Duodenal mucosa (tissue), 2 donors: ENCODE results near the gene CDIPT.
"Not testable (repeated sequence)": the region's sequence is repeated elsewhere in the genome, so short reads cannot be mapped to it uniquely, and the experiment has no call there.

ENCODE experiments used
- H3K27ac ChIP-seq: one replicate; pipeline ENCODE4 v1.7.0; 2013; ENCODE audit warnings: low read depth, low read length
- H3K27me3 ChIP-seq, 2 donors: one replicate each; pipeline ENCODE4 v1.7.0; 2013; ENCODE audit warnings: low read length in 2 of 2, control low read depth in 1 of 2; ENCODE audit not compliant: insufficient read depth in 2 of 2, control insufficient read depth in 1 of 2
- H3K36me3 ChIP-seq, 2 donors: one replicate each; pipeline ENCODE4 v1.7.0; 2013; ENCODE audit warnings: low read length in 2 of 2, control low read depth in 1 of 2; ENCODE audit not compliant: insufficient read depth in 2 of 2, control insufficient read depth in 1 of 2
- H3K4me1 ChIP-seq, 2 donors: one replicate each; pipeline ENCODE4 v1.7.0; 2013; ENCODE audit warnings: low read length in 2 of 2, control low read depth in 1 of 2; ENCODE audit not compliant: insufficient read depth in 2 of 2, control insufficient read depth in 1 of 2
- H3K4me3 ChIP-seq, 2 donors: one replicate each; pipeline ENCODE4 v1.7.0; 2013; ENCODE audit warnings: low read length in 2 of 2, low read depth in 1 of 2
- H3K9ac ChIP-seq, 2 donors: one replicate each; pipeline ENCODE4 v1.7.0; 2013; ENCODE audit warnings: low read length in 2 of 2, low read depth in 1 of 2
- H3K9me3 ChIP-seq, 2 donors: one replicate each; pipeline ENCODE4 v1.7.0; 2013; ENCODE audit warnings: low read length in 2 of 2, control low read depth in 1 of 2; ENCODE audit not compliant: control insufficient read depth in 1 of 2

CDIPT gene

DNA sequence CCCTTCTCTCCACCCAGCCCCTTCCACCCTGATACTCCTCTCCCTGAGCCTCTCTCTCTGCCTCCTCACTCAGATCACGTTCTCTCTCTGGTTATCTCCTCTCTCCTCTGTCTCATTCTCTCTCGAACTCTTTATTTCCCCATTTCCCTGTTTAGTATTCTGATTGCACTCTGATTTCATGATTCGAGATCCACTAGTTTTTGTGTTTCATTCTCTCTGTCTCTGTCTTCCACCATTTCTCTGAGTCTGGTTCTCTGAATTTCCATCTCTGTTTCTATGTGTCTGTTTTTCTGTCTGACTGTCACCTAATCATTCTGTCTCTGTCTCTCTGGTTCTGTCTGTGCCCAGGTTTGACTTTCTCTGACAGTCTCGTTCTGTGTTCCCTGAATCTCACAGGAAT, 34.3 kb upstream of the CDIPT start:
- no peak overlapping the region for H3K27ac ChIP-seq
- H3K9ac ChIP-seq = no peak overlapping the region
- no peaks in the 10 kb centered on the region for H3K36me3 ChIP-seq
- peaks cover 15 to 16% of the 10 kb centered on the region in 2 donors for H3K4me1 ChIP-seq
- H3K9me3 ChIP-seq = no peaks in the 10 kb centered on the region
- H3K4me3 ChIP-seq = no peak overlapping the region
- H3K27me3 ChIP-seq = peaks cover 8 to 9% of the 10 kb centered on the region in 2 donors

DNA sequence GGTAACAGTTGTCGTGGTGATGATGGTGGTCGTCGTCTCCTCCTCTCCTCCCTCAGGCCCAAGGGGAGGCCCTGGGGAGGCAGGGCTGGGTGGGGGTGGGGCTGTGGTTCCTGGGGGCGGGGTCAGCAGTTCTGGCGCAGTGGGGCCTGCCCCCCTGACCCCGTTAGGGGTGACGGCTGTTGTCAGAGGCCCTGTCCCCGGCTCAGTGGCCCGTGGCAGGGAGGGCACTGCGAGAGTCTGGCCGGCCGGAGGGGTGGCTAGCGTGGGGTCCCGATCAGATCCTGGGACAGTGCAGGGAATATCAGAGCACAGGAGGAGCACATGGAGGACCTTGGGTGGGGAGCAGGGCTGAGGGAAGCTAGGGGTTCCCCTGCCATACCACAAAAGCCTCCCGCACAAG, 33.8 kb upstream of the CDIPT start:
- Histone ChIP-seq H3K36me3 (no peaks in the 10 kb centered on the region), H3K27ac (no peak overlapping the region), H3K9me3 (no peaks in the 10 kb centered on the region), H3K4me1 (peaks cover 20 to 21% of the 10 kb centered on the region in 2 donors), H3K9ac (no peak overlapping the region), H3K27me3 (peaks cover 8 to 9% of the 10 kb centered on the region in 2 donors), H3K4me3 (no peak overlapping the region)

DNA sequence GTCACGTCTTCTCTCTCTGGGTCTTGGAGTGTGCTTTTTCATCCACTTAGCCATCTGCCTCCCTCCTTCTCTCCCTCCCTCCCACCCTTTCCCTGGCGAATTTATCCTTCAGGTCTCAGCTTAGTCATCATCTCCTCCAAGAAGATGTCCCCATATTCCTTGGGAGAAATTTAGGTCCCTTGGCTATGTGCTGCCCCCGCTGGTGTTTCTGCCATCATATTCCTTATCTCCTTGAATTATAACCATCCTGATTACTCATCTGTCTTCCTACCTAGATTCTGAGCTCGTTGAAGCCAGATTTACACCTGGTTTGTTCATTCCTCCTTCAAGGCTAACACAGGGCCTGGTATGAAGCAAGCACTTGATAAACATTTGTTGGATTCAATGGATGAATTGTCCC, 31.3 kb upstream of the CDIPT start:
- no peak overlapping the region for H3K9ac ChIP-seq
- peaks cover 8 to 9% of the 10 kb centered on the region in 2 donors for H3K27me3 ChIP-seq
- no peaks in the 10 kb centered on the region for H3K9me3 ChIP-seq
- H3K4me3 ChIP-seq = no peak overlapping the region
- no peak overlapping the region for H3K27ac ChIP-seq
- peaks cover 16 to 18% of the 10 kb centered on the region in 2 donors for H3K4me1 ChIP-seq
- H3K36me3 ChIP-seq = no peaks in the 10 kb centered on the region

DNA sequence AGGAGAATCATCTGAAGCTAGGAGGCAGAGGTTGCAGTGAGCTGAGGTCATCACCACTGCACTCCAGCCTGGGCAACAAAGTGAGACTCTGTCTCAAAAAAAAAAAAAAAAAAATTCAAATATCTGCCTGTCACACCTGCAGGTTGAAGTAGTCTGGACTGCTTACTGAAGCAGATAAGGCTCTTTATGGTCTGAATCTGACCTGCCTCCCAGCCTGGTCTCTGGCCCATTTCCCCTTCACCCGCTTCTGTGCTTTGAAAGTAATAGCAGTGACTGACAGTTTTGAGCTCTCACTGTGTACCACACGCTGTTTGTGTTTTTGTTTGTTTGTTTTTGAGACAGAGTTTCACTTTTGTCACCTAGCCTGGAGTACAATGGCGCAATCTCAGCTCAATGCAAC, 30.5 kb upstream of the CDIPT start:
- no peaks in the 10 kb centered on the region for H3K36me3 ChIP-seq
- H3K9me3 ChIP-seq = no peaks in the 10 kb centered on the region
- H3K27ac ChIP-seq = no peak overlapping the region
- H3K27me3 ChIP-seq = peaks cover 5 to 8% of the 10 kb centered on the region in 2 donors
- H3K9ac ChIP-seq = no peak overlapping the region
- peaks cover 15 to 16% of the 10 kb centered on the region in 2 donors for H3K4me1 ChIP-seq
- H3K4me3 ChIP-seq = no peak overlapping the region

DNA sequence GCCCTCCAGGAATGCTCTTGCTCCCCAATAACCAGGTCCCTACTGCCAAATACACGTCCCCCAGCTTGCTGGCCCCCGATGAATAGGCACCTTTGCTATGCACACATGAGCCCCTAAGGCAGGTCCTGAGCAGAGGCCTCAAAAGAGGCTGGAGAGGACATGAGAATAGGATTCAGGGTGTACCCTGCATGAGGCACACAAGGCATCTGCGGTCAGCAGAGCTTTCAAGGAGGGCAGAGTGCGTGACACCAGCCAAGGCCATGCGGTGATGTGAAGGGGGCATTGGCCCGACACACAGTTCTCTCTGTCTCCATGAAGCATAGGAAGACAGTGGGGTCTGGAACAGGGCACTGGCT, 29.4 kb upstream of the CDIPT start:
- no peaks in the 10 kb centered on the region for H3K36me3 ChIP-seq
- peaks cover 0 to under 1% of the 10 kb centered on the region in 2 donors for H3K27me3 ChIP-seq
- no peak overlapping the region for H3K4me3 ChIP-seq
- H3K4me1 ChIP-seq = peaks cover 14 to 16% of the 10 kb centered on the region in 2 donors
- H3K9me3 ChIP-seq = no peaks in the 10 kb centered on the region
- H3K9ac ChIP-seq = no peak overlapping the region
- H3K27ac ChIP-seq = no peak overlapping the region

DNA sequence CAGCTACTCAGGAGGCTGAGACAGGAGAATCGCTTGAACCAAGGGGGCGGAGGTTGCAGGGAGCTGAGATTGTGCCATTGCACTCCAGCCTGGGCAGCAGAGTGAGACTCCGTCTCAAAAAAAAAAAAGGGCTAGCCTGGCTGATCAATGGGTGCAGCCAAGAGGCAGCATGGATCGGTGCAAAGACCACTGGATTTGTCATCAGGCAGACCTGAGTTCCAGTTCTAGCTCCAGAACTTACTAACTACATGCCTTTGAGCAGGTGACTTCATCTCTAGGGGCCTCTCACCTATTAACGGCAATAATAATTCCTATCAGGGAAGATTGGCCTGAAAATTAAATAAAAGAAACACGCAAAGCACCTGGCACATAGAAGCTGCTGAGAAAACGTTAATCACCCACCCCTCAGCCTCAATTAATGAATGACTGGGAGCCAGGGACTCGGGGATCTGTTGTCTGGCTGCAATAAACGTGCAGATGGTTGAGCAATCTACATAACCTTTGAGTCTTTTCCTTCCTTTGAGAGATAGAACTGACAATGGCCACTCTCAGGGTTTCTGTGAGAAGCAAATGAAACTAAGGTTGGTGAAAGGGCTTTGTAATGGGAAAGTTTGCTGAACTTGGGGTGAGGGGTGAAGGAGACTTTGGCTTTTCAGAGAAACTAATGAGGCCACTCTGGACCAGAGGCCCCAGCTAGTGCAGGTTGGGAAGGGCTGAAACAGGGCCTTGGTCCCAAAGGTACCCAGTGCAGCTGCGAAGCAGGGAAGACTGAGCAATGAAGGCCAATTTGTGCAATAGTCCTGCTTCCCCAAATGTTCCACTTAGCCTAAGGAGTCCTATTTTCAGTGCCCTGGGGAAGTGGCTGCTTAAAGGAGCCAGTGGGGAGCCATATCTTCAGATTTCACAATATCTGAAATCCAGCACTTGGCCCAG, 28.8 kb upstream of the CDIPT start:
- H3K36me3 ChIP-seq = no peaks in the 10 kb centered on the region
- no peak overlapping the region for H3K4me3 ChIP-seq
- no peak overlapping the region for H3K27ac ChIP-seq
- H3K9ac ChIP-seq = no peak overlapping the region
- no peaks in the 10 kb centered on the region for H3K27me3 ChIP-seq
- H3K9me3 ChIP-seq = no peaks in the 10 kb centered on the region
- peaks cover 14 to 16% of the 10 kb centered on the region in 2 donors for H3K4me1 ChIP-seq

DNA sequence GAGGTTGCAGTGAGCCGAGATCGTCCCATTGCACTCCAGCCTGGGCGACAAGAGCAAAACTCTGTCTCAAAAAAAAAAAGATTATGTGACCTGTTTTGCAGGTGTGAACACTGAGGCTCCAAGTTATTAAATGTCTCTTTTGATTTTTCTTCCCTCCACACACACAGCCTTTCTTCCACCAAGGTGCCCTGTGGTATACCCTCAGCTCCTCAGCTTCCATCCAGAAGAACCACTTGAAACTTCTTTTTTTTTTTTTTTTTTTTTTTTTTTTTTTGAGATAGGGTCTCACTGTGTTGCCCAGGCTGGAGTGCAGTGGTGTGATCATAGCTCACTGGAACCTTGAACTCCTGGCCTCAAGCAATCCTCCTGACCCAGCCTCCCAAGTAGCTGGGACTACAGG, 26.3 kb upstream of the CDIPT start:
- not testable (repeated sequence) for H3K4me3 ChIP-seq, H3K9me3 ChIP-seq, H3K27ac ChIP-seq, H3K27me3 ChIP-seq, H3K9ac ChIP-seq, H3K36me3 ChIP-seq
- peaks cover 14 to 16% of the 10 kb centered on the region in 2 donors for H3K4me1 ChIP-seq

DNA sequence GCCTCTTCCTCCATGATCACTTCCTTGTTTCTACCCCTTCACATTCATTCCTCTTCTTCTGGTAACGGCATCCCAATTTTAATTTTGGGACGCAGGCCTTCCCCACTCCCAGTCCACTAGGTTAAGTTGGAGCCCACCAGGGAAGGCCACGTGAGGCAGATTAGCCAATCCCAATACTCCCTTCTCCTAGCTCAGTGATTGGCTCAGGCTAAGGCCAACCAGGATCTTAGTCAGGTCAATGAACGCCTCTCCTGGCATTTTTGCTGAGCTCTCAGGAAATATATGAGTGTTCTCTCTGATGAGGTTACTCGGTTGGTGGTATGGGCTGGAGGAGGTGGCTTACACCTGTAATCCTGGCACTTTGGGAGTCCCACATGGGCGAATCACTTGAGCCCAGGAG, 21.0 kb upstream of the CDIPT start:
- Histone ChIP-seq H3K36me3 (no peaks in the 10 kb centered on the region), H3K4me1 (no peaks in the 10 kb centered on the region), H3K9ac (no peak overlapping the region), H3K9me3 (no peaks in the 10 kb centered on the region), H3K4me3 (no peak overlapping the region), H3K27me3 (no peaks in the 10 kb centered on the region), H3K27ac (no peak overlapping the region)

DNA sequence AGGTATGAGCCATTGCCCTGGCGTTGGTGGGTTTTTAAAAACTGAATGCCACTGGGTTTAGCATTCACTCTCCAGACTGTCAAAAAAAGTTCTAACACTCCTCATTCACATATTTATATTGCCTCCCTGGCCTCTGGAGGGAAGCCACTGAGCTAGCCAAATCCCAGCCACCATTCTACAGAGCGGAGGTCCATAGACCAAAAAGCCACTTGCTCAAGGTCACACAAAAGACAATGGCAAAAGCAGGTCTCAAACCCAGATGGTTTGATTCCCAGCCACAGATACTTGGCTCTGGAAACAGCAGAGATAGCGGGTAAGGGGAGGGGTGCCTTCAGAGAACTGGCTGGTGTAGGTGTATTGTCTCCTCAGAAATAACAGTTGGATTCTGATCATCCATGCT, 18.0 kb upstream of the CDIPT start:
- H3K4me3 ChIP-seq = no peak overlapping the region
- H3K9me3 ChIP-seq = no peaks in the 10 kb centered on the region
- peaks cover 7 to 12% of the 10 kb centered on the region in 2 donors for H3K27me3 ChIP-seq
- no peak overlapping the region for H3K27ac ChIP-seq
- H3K4me1 ChIP-seq = peaks cover 0 to under 1% of the 10 kb centered on the region in 2 donors
- no peaks in the 10 kb centered on the region for H3K36me3 ChIP-seq
- H3K9ac ChIP-seq = no peak overlapping the region

DNA sequence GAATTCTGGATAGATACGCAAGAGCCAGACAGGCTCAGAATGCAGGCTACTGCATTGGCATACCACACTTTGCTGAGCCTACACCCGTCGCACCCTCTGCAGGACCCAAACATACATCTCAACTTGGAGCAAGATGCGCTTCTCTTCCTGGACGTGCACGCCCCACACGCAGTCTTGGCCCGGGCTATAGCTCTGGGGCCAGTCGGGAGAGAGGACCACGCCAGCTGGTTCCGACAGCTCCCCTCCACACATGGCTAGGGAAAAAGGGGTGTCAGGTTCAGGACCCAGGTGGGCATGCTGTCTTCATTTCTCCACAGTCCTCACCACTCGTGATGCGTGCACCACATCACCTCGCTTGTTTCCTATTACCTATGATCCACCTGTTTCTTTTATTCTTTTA, 15.1 kb upstream of the CDIPT start:
- Histone ChIP-seq H3K36me3 (no peaks in the 10 kb centered on the region), H3K27me3 (peaks cover 9 to 12% of the 10 kb centered on the region in 2 donors), H3K4me1 (peaks cover 0 to 3% of the 10 kb centered on the region in 2 donors), H3K4me3 (no peak overlapping the region), H3K9ac (no peak overlapping the region), H3K27ac (no peak overlapping the region), H3K9me3 (no peaks in the 10 kb centered on the region)
